ENCODE data around the gene GPR15LG.

GPR15LG gene

GRCh38 chr10:84217746-84218145, 44.1 kb downstream of the GPR15LG start:
- no peak for DNase-seq

- DNase-seq, result no peak
These were observed 48.3 kb downstream of the GPR15LG start for GRCh38 chr10:84221916-84222315.

GRCh38 chr10:84224411-84225028, 50.9 kb downstream of the GPR15LG start:
- no peak for DNase-seq

- no peak for DNase-seq
These were observed 52.0 kb downstream of the GPR15LG start, which contains the start of gene LRIT2 for GRCh38 chr10:84225427-84226173. Gene LRIT2 (minus strand): TSS chr10:84225544. CDS start chr10:84225520, 24 bp downstream.

- DNase-seq, result no peak
These were observed 53.0 kb downstream of the GPR15LG start for GRCh38 chr10:84226616-84227015.

DNA sequence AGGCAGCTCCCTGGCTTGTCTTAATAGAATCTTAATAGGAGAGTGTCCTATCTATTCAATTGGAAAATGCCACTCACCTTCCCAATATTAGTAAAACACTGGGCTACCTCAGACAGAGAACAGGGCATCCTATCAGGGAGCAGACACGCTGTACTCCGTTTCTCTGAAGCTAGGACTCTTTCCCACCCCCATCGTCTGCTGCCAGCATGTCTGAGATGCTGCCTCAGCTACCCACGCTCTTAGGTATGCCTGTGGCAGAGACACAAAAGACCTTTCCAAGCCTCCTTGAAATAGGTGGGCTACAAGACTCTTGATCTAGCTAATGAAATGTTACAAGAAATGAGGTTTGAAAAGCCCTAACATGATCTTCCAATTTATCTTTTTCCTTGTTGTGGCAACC, 54.2 kb downstream of the GPR15LG start:
- DNase-seq, result no peak

GRCh38 chr10:84230359-84230758, 56.8 kb downstream of the GPR15LG start:
- no peak for DNase-seq

DNA sequence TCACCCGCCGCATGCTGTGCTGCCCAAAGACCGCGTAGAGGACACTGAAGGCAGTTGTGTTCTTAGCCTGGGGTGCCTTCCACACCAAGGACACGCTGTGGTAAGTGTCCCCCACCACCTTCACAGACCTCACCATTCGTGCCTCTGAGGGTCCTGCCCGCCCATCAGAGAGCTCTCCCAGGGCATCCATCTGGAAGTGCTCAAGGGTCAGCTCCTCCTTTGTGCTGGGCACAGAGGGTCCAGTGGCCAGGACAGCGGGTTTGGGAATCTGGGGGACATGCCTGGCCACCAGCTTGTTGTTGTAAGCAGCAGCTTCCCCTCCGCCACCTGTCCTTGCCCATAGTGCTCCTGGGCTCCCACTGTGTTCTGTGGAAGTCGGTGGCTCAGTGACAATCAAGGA, 58.8 kb downstream of the GPR15LG start:
- no peak for DNase-seq

DNA sequence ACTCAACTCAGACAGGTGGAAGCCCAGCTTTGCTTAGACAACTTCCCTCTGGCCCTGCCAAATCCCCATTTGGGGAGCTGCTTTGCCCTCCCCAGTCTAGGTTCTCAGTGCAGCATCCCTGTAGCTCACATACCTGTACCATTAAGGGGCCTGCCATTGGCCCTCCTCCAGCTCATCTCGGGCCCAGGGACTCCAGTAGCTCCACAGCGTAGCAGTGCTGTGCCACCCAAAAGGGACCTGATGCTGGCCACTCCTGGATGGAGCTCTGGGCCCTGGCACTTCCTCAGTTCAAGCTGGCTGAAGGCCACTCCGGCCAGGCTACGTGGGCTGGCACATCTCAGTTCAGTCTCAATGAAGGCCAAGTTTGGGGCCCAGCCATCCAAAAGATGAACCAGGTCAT, 60.3 kb downstream of the GPR15LG start:
- no peak for DNase-seq

DNA sequence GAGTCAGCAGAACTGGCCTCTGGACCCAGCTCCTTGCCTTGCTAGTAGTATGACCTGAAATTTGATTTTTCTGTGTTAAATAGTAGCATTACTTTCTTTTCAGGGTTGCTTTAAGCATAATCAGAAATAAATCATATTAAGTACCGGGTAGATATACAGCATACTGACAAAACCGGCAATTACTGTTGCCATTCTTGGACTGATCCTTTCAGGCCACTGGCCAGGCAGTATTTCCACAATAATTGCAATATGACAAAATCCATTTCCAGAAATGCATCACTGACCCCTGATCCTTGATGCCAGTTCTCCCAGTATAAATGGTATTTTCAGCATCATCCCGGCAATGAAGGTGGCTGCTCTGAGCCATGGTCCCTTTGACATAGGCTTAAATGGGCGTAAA, 60.9 kb downstream of the GPR15LG start:
- no peak for DNase-seq
